Measurements from ENCODE around the gene MFSD11. TPM values are rescaled to one million over a fixed set of nuclear protein-coding genes. Genes with fewer than 3 reads are reported as not detected.

MFSD11 gene
- total RNA-seq (10 to 100 TPM; 18.7 to 26.5 (median 22.0) TPM), polyA plus RNA-seq (10 to 100 TPM; 10.1 to 27.4 (median 10.3) TPM)
- long read RNA-seq, donor 1, transcript MFSD11-211 (13 exons, 3,612 nt), result major isoform, 7 of 22 reads
- long read RNA-seq, donor 1, partial matches to known transcripts, result 0 of 22 reads
- long read RNA-seq, donor 1, other reads (novel, unspliced or antisense), result 9 of 22 reads
- long read RNA-seq, donor 2, transcript MFSD11-211 (13 exons, 3,612 nt), result major isoform, 11 of 30 reads
- long read RNA-seq, donor 2, partial matches to known transcripts, result 3 of 30 reads
- long read RNA-seq, donor 2, other reads (novel, unspliced or antisense), result 12 of 30 reads

GRCh38 chr17:76737676-76738467 lies at the start of gene MFSD11:
Gene MFSD11 (plus strand): TSS chr17:76738119. CDS start chr17:76738353, 234 bp downstream.
- H3K4me1 ChIP-seq, result peaks cover 60% of the 10 kb centered on the region
- H3K9me3 ChIP-seq, result no peaks in the 10 kb centered on the region
- peak within 1 kb of the TSS; percentile 72 for H3K4me3 ChIP-seq
- peak; percentile 93 to 97 for DNase-seq
- H3K27ac ChIP-seq, result peak within 1 kb of the TSS; percentile 89
- ATAC-seq, result peak; percentile 78 to 84 (median 80)
- WGBS, 3 donors, result 0 to 1% (median 0%) methylated on average over 56 to 57 of the region's 57 CpGs
- TF ChIP-seq, protein P1, sequence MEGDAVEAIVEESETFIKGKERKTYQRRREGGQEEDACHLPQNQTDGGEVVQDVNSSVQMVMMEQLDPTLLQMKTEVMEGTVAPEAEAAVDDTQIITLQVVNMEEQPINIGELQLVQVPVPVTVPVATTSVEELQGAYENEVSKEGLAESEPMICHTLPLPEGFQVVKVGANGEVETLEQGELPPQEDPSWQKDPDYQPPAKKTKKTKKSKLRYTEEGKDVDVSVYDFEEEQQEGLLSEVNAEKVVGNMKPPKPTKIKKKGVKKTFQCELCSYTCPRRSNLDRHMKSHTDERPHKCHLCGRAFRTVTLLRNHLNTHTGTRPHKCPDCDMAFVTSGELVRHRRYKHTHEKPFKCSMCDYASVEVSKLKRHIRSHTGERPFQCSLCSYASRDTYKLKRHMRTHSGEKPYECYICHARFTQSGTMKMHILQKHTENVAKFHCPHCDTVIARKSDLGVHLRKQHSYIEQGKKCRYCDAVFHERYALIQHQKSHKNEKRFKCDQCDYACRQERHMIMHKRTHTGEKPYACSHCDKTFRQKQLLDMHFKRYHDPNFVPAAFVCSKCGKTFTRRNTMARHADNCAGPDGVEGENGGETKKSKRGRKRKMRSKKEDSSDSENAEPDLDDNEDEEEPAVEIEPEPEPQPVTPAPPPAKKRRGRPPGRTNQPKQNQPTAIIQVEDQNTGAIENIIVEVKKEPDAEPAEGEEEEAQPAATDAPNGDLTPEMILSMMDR (IDR thresholded peaks at IDR 0.05), result no peak
- no peaks in the 10 kb centered on the region for H3K27me3 ChIP-seq (ENCODE audit: insufficient read depth in 3 of 3, low read length in 2 of 3)
- H3K36me3 ChIP-seq (ENCODE audit: insufficient read depth in 1 of 2, low read depth in 1 of 2), result peaks cover 0 to 52% of the 10 kb centered on the region in 2 donors
- intact Hi-C loops (cut with DNase I), result no loop called here

DNA sequence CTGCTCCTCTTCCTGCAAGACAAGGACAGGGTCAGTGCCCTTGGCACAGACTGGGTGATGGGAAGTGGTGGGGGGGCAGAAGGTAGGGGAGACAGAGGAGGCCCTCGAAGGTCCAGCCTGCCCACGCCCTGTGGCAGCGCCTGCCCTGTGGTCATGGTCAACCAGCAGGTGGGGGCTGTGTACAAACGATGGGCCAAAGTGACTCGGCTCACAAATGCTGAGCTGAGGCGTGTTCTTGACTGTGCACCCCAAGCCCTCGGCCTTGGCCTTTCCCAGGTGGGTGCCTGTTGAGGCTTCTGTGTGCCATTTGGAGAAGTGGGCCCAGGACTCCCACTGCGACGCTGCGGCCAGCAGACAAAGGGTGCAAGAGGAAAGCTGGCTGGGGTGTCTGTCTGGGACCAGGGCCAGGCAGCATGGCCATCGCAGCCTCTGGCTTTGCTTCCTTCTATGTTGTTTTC lies 49.7 kb upstream of the MFSD11 start:
- ATAC-seq, result peak; percentile 67 to 80 (median 78)
- Histone ChIP-seq H3K36me3 (ENCODE audit: insufficient read depth in 1 of 2, low read depth in 1 of 2) (peaks cover 0 to 19% of the 10 kb centered on the region in 2 donors), H3K9me3 (no peaks in the 10 kb centered on the region), H3K4me1 (peaks cover 33% of the 10 kb centered on the region), H3K27me3 (ENCODE audit: insufficient read depth in 3 of 3, low read length in 2 of 3) (no peaks in the 10 kb centered on the region), H3K27ac (peak overlapping the region; percentile 62), H3K4me3 (peak overlapping the region; percentile 19)
- peak; percentile 57 to 75 for DNase-seq
- TF ChIP-seq, protein P1 (IDR thresholded peaks at IDR 0.05), result no peak
- intact Hi-C loops (cut with DNase I), result loop anchor here in 1 of 2 donors (5.0 kb wide), 1 partner anchor 171 kb away; no protein-coding TSS in a partner anchor
- 24 to 47% (median 33%) methylated on average over 11 of the region's 11 CpGs for WGBS, 3 donors

GRCh38 chr17:76689859-76690258 lies 48.1 kb upstream of the MFSD11 start:
- H3K36me3 ChIP-seq (ENCODE audit: insufficient read depth in 1 of 2, low read depth in 1 of 2), result peaks cover 0 to 2% of the 10 kb centered on the region in 2 donors
- DNase-seq (no peak), ATAC-seq (no peak)
- no peak overlapping the region for H3K4me3 ChIP-seq
- 82 to 93% (median 86%) methylated on average over 11 of the region's 11 CpGs for WGBS, 3 donors
- peaks cover 33% of the 10 kb centered on the region for H3K4me1 ChIP-seq
- intact Hi-C loops (cut with DNase I), result loop anchor here in 1 of 2 donors (5.0 kb wide), 1 partner anchor 173 kb away; no protein-coding TSS in a partner anchor
- no peaks in the 10 kb centered on the region for H3K9me3 ChIP-seq
- TF ChIP-seq, protein P1 (IDR thresholded peaks at IDR 0.05), result no peak
- no peaks in the 10 kb centered on the region for H3K27me3 ChIP-seq (ENCODE audit: insufficient read depth in 3 of 3, low read length in 2 of 3)
- peak overlapping the region; percentile 62 for H3K27ac ChIP-seq

- H3K27me3 ChIP-seq (ENCODE audit: insufficient read depth in 3 of 3, low read length in 2 of 3), result no peaks in the 10 kb centered on the region
- ATAC-seq, result no peak
Measured at GRCh38 chr17:76690596-76691280, 47.2 kb upstream of the MFSD11 start.

More at GRCh38 chr17:76690596-76691280, 47.2 kb upstream of the MFSD11 start:
- Histone ChIP-seq H3K27ac (peak overlapping the region; percentile 10), H3K4me3 (no peak overlapping the region), H3K36me3 (ENCODE audit: insufficient read depth in 1 of 2, low read depth in 1 of 2) (no peaks in the 10 kb centered on the region), H3K9me3 (no peaks in the 10 kb centered on the region), H3K4me1 (peaks cover 37% of the 10 kb centered on the region)
- TF ChIP-seq, protein P1 (IDR thresholded peaks at IDR 0.05), result no peak
- intact Hi-C loops (cut with DNase I), result no loop called here
- no peak for DNase-seq
- WGBS, 3 donors, result 71 to 76% (median 74%) methylated on average over 13 of the region's 13 CpGs
